Gastroesophageal sphincter (tissue), 4 donors: ENCODE measurements around the gene UGT3A2. TPM values are rescaled to one million over a fixed set of nuclear protein-coding genes. Genes with fewer than 3 reads are reported as not detected.
"Not testable (repeated sequence)": the region's sequence is repeated elsewhere in the genome, so short reads cannot be mapped to it uniquely, and the experiment has no call there.

Experiments
- ATAC-seq: fragments of 150-250 bp; one replicate; pipeline ENCODE4 v1.9.1; 2016; ENCODE audit warnings: mild to moderate bottlenecking, moderate library complexity
- H3K27ac ChIP-seq, 4 donors: fragments of 200-600 bp; sonication (generic) in 3 of 4; 1 replicate in 3 of 4; 2 replicates in 1 of 4; pipeline ENCODE4 v1.5.1; 2016 to 2019
- H3K27me3 ChIP-seq: fragments of 200-600 bp; sonication (generic); one replicate; pipeline ENCODE4 v1.5.1; 2019
- H3K36me3 ChIP-seq, 2 donors: fragments of 200-600 bp; sonication (generic); one replicate each; pipeline ENCODE4 v1.5.1; 2019; ENCODE audit warnings: control low read depth in 1 of 2
- H3K4me1 ChIP-seq, 3 donors: fragments of 200-600 bp; sonication (generic); 1 replicate in 2 of 3; 2 replicates in 1 of 3; pipeline ENCODE4 v1.5.1; 2016 to 2019; ENCODE audit warnings: control low read depth in 2 of 3
- H3K4me3 ChIP-seq, 2 donors: fragments of 200-600 bp; sonication (generic); one replicate each; pipeline ENCODE4 v1.5.1; 2019; ENCODE audit warnings: mild to moderate bottlenecking in 1 of 2, moderate library complexity in 1 of 2
- H3K9me3 ChIP-seq, 3 donors: fragments of 200-600 bp; sonication (generic); one replicate each; pipeline ENCODE4 v1.5.1; 2017 to 2019; ENCODE audit warnings: control low read depth in 2 of 3
- CTCF ChIP-seq, 4 experiments: fragments of 200-600 bp in 2 of 4; fragments of 450-650 bp in 2 of 4; sonication (generic) in 1 of 4; IDR thresholded peaks; one replicate each; pipeline ENCODE4 v1.5.1; 2017 to 2019; ENCODE audit warnings: antibody characterized with exemption in 4 of 4, mild to moderate bottlenecking in 2 of 4, moderate library complexity in 2 of 4
- EP300 ChIP-seq: sonication (generic); formaldehyde crosslinking; IDR thresholded peaks from one replicate; pipeline ENCODE4 v1.6.1; 2017; ENCODE audit warnings: antibody characterized with exemption, mild to moderate bottlenecking
- POLR2A ChIP-seq, 2 donors: fragments of 450-650 bp; IDR thresholded peaks; one replicate each; pipeline ENCODE4 v1.6.1; 2017; ENCODE audit warnings: antibody characterized with exemption in 2 of 2, mild to moderate bottlenecking in 2 of 2, moderate library complexity in 1 of 2
- POLR2AphosphoS5 ChIP-seq: sonication (generic); formaldehyde crosslinking; IDR thresholded peaks from one replicate; pipeline ENCODE4 v1.6.1; 2017; ENCODE audit warnings: antibody characterized with exemption
- WGBS, 2 donors: methylation state at CpG; one replicate each; pipeline ENCODE4 v1.1.5; 2018; ENCODE audit warnings: low coverage in 1 of 2; 5-methylcytosine and 5-hydroxymethylcytosine counted together
- total RNA-seq, 4 donors: library from RNA; depleted of rRNA; stranded (reverse); fragments of >200 nt; gene quantifications; one replicate each; pipeline ENCODE4 v1.1.0, GENCODE V29; 2016

UGT3A2 gene
- total RNA-seq, 4 donors from 2014 or later: not detected

GRCh38 chr5:36041537-36041845, 25.2 kb downstream of the UGT3A2 start:
- Histone ChIP-seq H3K36me3 (no peaks in the 10 kb centered on the region), H3K27me3 (no peaks in the 10 kb centered on the region), H3K27ac (no peak overlapping the region), H3K4me1 (no peaks in the 10 kb centered on the region), H3K4me3 (no peak overlapping the region), H3K9me3 (no peaks in the 10 kb centered on the region)
- TF ChIP-seq CTCF (IDR thresholded peaks at IDR 0.05) (no peak), POLR2A (IDR thresholded peaks at IDR 0.05) (no peak), POLR2AphosphoS5 (no peak), EP300 (no peak)
- no peak for ATAC-seq

GRCh38 chr5:36040651-36041536, 25.8 kb downstream of the UGT3A2 start:
- TF ChIP-seq POLR2AphosphoS5 (no peak), POLR2A (IDR thresholded peaks at IDR 0.05) (no peak), CTCF (IDR thresholded peaks at IDR 0.05) (no peak), EP300 (no peak)
- Histone ChIP-seq H3K9me3 (no peaks in the 10 kb centered on the region), H3K27me3 (no peaks in the 10 kb centered on the region), H3K4me1 (no peaks in the 10 kb centered on the region), H3K4me3 (no peak overlapping the region), H3K27ac (no peak overlapping the region), H3K36me3 (no peaks in the 10 kb centered on the region)
- 50 to 100% methylated on average over 1 to 2 of the region's 3 CpGs for WGBS, 2 donors
- no peak for ATAC-seq

- Histone ChIP-seq H3K4me1 (no peaks in the 10 kb centered on the region), H3K27ac (no peak overlapping the region), H3K9me3 (no peaks in the 10 kb centered on the region), H3K36me3 (no peaks in the 10 kb centered on the region), H3K27me3 (no peaks in the 10 kb centered on the region), H3K4me3 (no peak overlapping the region)
- TF ChIP-seq POLR2AphosphoS5: no peak
- TF ChIP-seq EP300: no peak
- TF ChIP-seq POLR2A (IDR thresholded peaks at IDR 0.05): no peak
- TF ChIP-seq CTCF (IDR thresholded peaks at IDR 0.05): no peak
- ATAC-seq: no peak
- 93% methylated on average over 3 of the region's 13 CpGs; no CpG with 5 or more reads in 1 of the 2 donors for WGBS, 2 donors
Observed at GRCh38 chr5:36035696-36036095, 31.0 kb downstream of the UGT3A2 start.

- H3K36me3 ChIP-seq, H3K4me1 ChIP-seq, H3K4me3 ChIP-seq, H3K27me3 ChIP-seq, ATAC-seq, H3K9me3 ChIP-seq, H3K27ac ChIP-seq: not testable (repeated sequence)
- WGBS, 2 donors: 14 to 29% methylated on average over 1 to 3 of the region's 3 CpGs
Observed at GRCh38 chr5:36034536-36035134, 32.0 kb downstream of the UGT3A2 start.

GRCh38 chr5:36033486-36033885, 33.2 kb downstream of the UGT3A2 start:
- WGBS, 2 donors: 80 to 82% methylated on average over 1 of the region's 1 CpG
- no peaks in the 10 kb centered on the region for H3K27me3 ChIP-seq
- TF ChIP-seq EP300 (no peak), POLR2AphosphoS5 (no peak), POLR2A (IDR thresholded peaks at IDR 0.05) (no peak), CTCF (IDR thresholded peaks at IDR 0.05) (no peak)
- ATAC-seq: no peak
- H3K36me3 ChIP-seq: no peaks in the 10 kb centered on the region
- no peak overlapping the region for H3K27ac ChIP-seq
- H3K4me1 ChIP-seq: no peaks in the 10 kb centered on the region
- H3K4me3 ChIP-seq: no peak overlapping the region
- no peaks in the 10 kb centered on the region for H3K9me3 ChIP-seq
